MM.1S (cell line): ENCODE measurements around the gene MSRB3.

ENCODE experiments used
- EZH2 ChIP-seq: fragments of 300-600 bp; sonication (generic); optimal IDR thresholded peaks from 2 replicates; pipeline ENCODE3; 2017; ENCODE audit warnings: low read depth, mild to moderate bottlenecking, antibody characterized with exemption, low read length, mixed read lengths
- EZH2phosphoT487 ChIP-seq: fragments of 300-600 bp; sonication (generic); IDR thresholded peaks from 2 replicates; pipeline ENCODE4 v1.6.1; 2018; ENCODE audit warnings: antibody characterized with exemption, low read length
- TF ChIP-seq, protein P1 (sequence below): fragments of 300-600 bp; sonication (generic); IDR thresholded peaks from 2 replicates; pipeline ENCODE4 v1.5.1; 2016; ENCODE audit warnings: antibody characterized with exemption, low read length, mixed read lengths

DNA sequence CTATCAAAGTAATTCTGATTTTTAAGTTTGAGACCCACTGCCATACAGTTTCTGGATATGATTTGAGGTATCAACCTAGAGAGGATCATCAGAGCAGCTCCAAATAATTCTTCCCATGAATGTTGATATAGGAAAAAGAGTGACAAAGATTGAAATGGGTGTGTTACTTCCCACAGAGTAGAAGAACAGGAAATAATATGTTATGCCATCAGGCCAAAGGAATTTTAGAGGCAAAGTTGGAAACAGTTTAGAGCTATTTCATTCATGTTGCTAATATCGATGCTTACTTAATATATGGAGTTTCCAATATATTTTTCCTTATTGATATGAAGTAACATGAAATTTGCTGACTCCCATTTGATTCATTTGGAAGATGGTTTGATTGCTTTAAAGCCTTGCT, 8.9 kb upstream of the MSRB3 start:
- TF ChIP-seq, protein P1, sequence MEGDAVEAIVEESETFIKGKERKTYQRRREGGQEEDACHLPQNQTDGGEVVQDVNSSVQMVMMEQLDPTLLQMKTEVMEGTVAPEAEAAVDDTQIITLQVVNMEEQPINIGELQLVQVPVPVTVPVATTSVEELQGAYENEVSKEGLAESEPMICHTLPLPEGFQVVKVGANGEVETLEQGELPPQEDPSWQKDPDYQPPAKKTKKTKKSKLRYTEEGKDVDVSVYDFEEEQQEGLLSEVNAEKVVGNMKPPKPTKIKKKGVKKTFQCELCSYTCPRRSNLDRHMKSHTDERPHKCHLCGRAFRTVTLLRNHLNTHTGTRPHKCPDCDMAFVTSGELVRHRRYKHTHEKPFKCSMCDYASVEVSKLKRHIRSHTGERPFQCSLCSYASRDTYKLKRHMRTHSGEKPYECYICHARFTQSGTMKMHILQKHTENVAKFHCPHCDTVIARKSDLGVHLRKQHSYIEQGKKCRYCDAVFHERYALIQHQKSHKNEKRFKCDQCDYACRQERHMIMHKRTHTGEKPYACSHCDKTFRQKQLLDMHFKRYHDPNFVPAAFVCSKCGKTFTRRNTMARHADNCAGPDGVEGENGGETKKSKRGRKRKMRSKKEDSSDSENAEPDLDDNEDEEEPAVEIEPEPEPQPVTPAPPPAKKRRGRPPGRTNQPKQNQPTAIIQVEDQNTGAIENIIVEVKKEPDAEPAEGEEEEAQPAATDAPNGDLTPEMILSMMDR = no peak
- TF ChIP-seq EZH2phosphoT487 = no peak
- TF ChIP-seq EZH2 = no peak
